SJCRH30 (cell line): ENCODE measurements around the gene CCM2L. TPM values are rescaled to one million over a fixed set of nuclear protein-coding genes. Genes with fewer than 3 reads are reported as not detected.
"Not testable (repeated sequence)": the region's sequence is repeated elsewhere in the genome, so short reads cannot be mapped to it uniquely, and the experiment has no call there.

ENCODE experiments used
- DNase-seq, 2 experiments: peaks; one replicate each; pipeline ENCODE4 v3.0.0-alpha.2; 2015 to 2020
- H3K27ac ChIP-seq: fragments of 250-450 bp; sonication (Bioruptor Pico); 2 replicates; pipeline ENCODE4 v1.5.1; 2020; ENCODE audit warnings: mild to moderate bottlenecking, moderate library complexity
- H3K27me3 ChIP-seq: fragments of 250-450 bp; sonication (Bioruptor Pico); 2 replicates; pipeline ENCODE4 v1.5.1; 2020; ENCODE audit warnings: mild to moderate bottlenecking, moderate library complexity
- H3K36me3 ChIP-seq: fragments of 250-450 bp; sonication (Bioruptor Pico); 2 replicates; pipeline ENCODE4 v1.5.1; 2020; ENCODE audit warnings: mild to moderate bottlenecking, moderate library complexity
- H3K4me1 ChIP-seq: fragments of 250-450 bp; sonication (Bioruptor Pico); 2 replicates; pipeline ENCODE4 v1.5.1; 2020; ENCODE audit warnings: mild to moderate bottlenecking, moderate library complexity
- H3K4me3 ChIP-seq: fragments of 250-450 bp; sonication (Bioruptor Pico); 2 replicates; pipeline ENCODE4 v1.5.1; 2020; ENCODE audit warnings: mild to moderate bottlenecking, moderate library complexity
- H3K9me3 ChIP-seq: fragments of 250-450 bp; sonication (Bioruptor Pico); replicated peaks from 2 replicates; pipeline ENCODE4 v1.5.1; 2020; ENCODE audit warnings: mild to moderate bottlenecking, moderate library complexity
- total RNA-seq: library from RNA; depleted of rRNA; stranded (reverse); fragments of >200 nt; shearing (Covaris generic); gene quantifications from 2 replicates; pipeline ENCODE4 v1.2.3, GENCODE V29; 2014

CCM2L gene
- total RNA-seq, 1 experiment from 2014 or later = 1.2 TPM

DNA sequence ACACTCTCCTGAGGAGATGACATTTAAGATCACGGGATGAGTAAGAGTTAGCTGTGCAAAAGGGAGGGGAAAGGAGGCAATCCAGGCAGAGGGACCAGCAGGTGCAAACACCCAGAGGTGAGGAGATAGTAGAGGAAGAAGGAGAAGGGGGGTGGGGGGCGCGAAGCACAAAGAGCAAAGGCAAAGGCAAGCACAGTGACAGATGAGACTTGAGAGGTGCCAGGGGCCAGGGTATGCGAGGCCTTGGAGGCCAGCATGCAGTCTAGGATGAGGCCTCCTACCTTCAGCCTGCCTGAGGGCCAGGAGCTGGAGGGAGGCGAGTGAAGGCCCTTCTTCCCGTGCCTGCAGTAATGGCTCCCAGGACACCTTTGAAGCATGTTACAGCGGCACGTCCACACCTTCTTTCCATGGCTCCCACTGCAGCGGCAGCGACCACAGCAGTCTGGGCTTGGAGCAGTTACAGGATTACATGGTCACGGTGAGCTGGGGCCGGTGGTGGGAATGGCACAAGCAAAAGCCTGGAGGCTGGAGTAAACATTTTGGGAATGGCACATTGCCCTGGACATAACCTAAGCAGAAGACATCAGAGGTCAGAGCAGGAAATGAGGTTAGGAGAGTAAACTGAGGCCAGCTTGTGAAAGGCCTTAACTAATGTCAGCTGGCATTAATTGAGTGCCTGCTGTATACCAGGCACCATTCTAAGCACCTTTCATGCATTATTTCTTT, 18.6 kb downstream of the CCM2L start:
- Histone ChIP-seq H3K36me3 (no peaks in the 10 kb centered on the region), H3K27me3 (no peaks in the 10 kb centered on the region; the same call in 1 of the 2 replicates), H3K4me3 (peak overlapping the region; percentile 32), H3K4me1 (peaks cover 10% of the 10 kb centered on the region; the same call in 1 of the 2 replicates), H3K27ac (no peak overlapping the region), H3K9me3 (no peaks in the 10 kb centered on the region)
- DNase-seq = peak; percentile 72 to 84

DNA sequence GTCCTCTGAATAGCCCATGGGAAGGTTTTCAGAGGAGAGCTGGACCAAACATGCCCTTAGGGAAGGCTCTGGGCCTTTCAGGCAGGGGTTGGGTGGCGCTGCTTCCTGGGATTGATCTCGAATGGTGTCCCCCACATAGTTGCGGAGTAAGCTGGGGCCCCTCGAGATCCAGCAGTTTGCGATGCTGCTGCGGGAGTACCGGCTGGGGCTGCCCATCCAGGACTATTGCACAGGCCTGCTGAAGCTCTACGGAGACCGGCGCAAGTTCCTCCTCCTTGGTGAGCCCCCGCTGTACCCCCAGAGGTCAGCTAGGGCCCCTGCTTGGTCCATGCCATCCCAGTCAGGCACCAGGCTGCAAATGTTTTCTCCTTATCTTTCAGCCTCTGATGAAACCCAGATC, 19.3 kb downstream of the CCM2L start:
- DNase-seq = peak in 1 of 2 experiments; percentile 36
- Histone ChIP-seq H3K4me1 (peaks cover 10% of the 10 kb centered on the region; the same call in 1 of the 2 replicates), H3K36me3 (no peaks in the 10 kb centered on the region), H3K4me3 (no peak overlapping the region), H3K27ac (no peak overlapping the region), H3K9me3 (no peaks in the 10 kb centered on the region), H3K27me3 (no peaks in the 10 kb centered on the region; the same call in 1 of the 2 replicates)

- no peaks in the 10 kb centered on the region for H3K36me3 ChIP-seq
- H3K27me3 ChIP-seq = no peaks in the 10 kb centered on the region; the same call in 1 of the 2 replicates
- H3K4me3 ChIP-seq = no peak overlapping the region
- no peaks in the 10 kb centered on the region for H3K9me3 ChIP-seq
- H3K27ac ChIP-seq = no peak overlapping the region
- DNase-seq = peak; percentile 94
- peaks cover 10% of the 10 kb centered on the region; the same call in 1 of the 2 replicates for H3K4me1 ChIP-seq
These were observed 21.0 kb downstream of the CCM2L start for GRCh38 chr20:32031007-32031958.

DNA sequence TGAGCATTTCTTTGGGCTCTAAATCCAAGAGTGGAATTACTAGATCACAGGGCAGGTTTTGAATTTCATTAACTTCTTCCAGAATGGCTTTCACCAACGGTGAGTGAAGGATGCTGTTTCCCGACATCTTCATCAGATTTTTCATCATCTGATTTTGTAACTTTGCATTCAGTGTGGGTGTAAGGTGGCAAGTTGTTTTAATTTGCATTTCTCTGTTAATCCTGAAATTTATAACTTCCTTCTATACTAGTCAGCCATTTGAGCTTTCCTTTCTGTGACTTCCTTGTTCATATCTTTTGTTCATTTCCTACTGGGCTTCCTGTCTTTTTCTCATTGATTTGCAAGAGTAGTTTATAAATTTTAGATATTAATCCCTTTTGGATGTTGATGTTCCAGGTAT, 23.1 kb downstream of the CCM2L start:
- no peak overlapping the region for H3K27ac ChIP-seq
- no peak for DNase-seq
- H3K36me3 ChIP-seq = no peaks in the 10 kb centered on the region
- H3K4me3 ChIP-seq = no peak overlapping the region
- H3K4me1 ChIP-seq = peaks cover 10% of the 10 kb centered on the region; the same call in 1 of the 2 replicates
- H3K27me3 ChIP-seq = no peaks in the 10 kb centered on the region; the same call in 1 of the 2 replicates
- H3K9me3 ChIP-seq = no peaks in the 10 kb centered on the region

DNA sequence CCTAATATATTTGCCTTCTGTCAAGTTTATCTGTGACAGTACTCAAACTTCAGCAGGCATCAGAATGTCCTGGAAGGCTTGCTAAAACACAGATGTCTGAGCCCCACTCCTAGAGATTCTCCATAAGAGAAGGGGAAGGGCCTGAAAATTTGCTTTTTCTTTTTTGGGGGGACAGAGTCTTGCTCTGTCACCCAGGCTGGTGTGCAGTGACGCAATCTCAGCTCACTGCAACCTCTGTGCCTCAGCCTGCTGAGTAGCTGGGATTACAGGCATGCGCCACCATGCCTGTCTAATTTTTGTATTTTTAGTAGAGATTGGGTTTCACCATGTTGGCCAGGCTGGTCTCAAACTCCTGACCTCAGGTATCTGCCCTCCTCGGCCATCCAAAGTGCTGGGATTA, 23.5 kb downstream of the CCM2L start:
- not testable (repeated sequence) for H3K4me1 ChIP-seq, DNase-seq, H3K9me3 ChIP-seq, H3K27me3 ChIP-seq, H3K36me3 ChIP-seq, H3K27ac ChIP-seq, H3K4me3 ChIP-seq

- no peak for DNase-seq
- H3K36me3 ChIP-seq = no peaks in the 10 kb centered on the region
- no peaks in the 10 kb centered on the region for H3K4me1 ChIP-seq
- H3K27me3 ChIP-seq = no peaks in the 10 kb centered on the region; the same call in 1 of the 2 replicates
- no peaks in the 10 kb centered on the region for H3K9me3 ChIP-seq
- no peak overlapping the region for H3K27ac ChIP-seq
- H3K4me3 ChIP-seq = no peak overlapping the region
These were observed 24.6 kb downstream of the CCM2L start for GRCh38 chr20:32034581-32035425.

- H3K4me1 ChIP-seq = no peaks in the 10 kb centered on the region
- H3K36me3 ChIP-seq = no peaks in the 10 kb centered on the region
- H3K27me3 ChIP-seq = no peaks in the 10 kb centered on the region; the same call in 1 of the 2 replicates
- no peak overlapping the region for H3K4me3 ChIP-seq
- no peak overlapping the region for H3K27ac ChIP-seq
- DNase-seq = no peak
- no peaks in the 10 kb centered on the region for H3K9me3 ChIP-seq
These were observed 25.2 kb downstream of the CCM2L start for GRCh38 chr20:32035426-32035779.

- DNase-seq = no peak
- H3K27ac ChIP-seq = no peak overlapping the region
- no peaks in the 10 kb centered on the region for H3K36me3 ChIP-seq
- no peak overlapping the region for H3K4me3 ChIP-seq
- no peaks in the 10 kb centered on the region for H3K9me3 ChIP-seq
- H3K27me3 ChIP-seq = no peaks in the 10 kb centered on the region; the same call in 1 of the 2 replicates
- no peaks in the 10 kb centered on the region for H3K4me1 ChIP-seq
These were observed 26.0 kb downstream of the CCM2L start for GRCh38 chr20:32036252-32036651.

- Histone ChIP-seq H3K36me3 (no peaks in the 10 kb centered on the region), H3K9me3 (no peaks in the 10 kb centered on the region), H3K4me3 (no peak overlapping the region), H3K27ac (no peak overlapping the region), H3K27me3 (no peaks in the 10 kb centered on the region; the same call in 1 of the 2 replicates), H3K4me1 (no peaks in the 10 kb centered on the region)
- DNase-seq = no peak
These were observed 26.7 kb downstream of the CCM2L start for GRCh38 chr20:32036716-32037485.

DNA sequence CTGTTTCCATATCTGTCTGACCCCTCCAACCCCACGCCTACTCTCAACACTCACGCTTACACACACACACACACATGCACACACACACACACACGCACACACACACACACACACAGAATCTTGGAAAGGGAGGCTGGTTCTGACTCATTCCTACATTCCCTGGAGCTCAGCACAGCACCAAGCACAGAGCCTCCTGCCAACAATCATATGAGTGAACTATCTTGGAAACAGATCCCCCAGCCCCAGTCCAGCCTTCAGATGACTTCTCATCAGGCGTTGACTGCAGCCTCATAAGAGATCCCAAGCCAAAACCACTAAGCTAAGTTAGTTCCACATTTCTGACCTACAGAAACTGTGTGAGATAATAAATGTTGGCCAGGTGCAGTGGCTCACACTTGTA, 27.7 kb downstream of the CCM2L start:
- no peaks in the 10 kb centered on the region for H3K27me3 ChIP-seq
- no peaks in the 10 kb centered on the region for H3K4me1 ChIP-seq
- no peaks in the 10 kb centered on the region for H3K9me3 ChIP-seq
- no peaks in the 10 kb centered on the region for H3K36me3 ChIP-seq
- H3K4me3 ChIP-seq = no peak overlapping the region
- H3K27ac ChIP-seq = no peak overlapping the region
- no peak for DNase-seq

DNA sequence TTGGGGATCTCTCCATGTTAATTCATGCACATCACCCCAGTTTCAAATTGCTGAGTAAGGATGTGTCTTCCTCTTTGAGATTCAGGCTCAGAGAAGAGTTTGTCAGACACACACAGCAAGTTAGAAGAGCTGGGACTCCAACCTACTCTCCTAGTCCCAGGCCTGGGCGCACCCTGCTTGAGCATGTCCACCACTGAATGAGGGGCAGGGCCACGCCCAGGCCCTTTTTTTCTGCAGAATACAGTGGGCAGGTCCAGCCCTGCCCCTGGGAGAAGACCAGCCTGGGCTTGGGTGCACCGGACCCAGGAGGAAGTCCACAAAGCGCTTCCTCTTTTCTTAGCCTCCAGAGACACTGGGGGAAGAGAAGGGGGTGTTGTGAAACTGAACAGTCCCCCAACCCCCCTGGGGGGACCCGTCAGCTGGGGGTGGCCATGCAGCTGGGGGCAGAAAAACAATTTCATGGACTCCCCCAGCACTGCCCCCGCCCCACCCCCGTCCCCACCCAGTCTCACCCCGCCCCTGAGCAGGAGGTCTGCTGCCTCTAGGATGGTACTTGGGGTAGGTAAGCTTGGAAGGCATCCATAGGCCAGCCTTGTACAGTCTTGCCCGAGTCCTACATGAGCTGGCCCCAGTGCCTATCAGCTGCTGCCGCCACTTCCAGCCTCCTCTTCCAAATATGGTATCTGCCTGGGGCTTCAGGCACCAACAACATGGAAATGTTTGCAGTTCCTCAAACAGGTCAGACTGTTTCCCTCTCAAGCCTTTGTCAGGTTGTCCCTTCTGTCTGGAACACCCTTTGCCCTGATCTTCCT, 30.1 kb downstream of the CCM2L start:
- Histone ChIP-seq H3K27ac (no peak overlapping the region), H3K4me3 (no peak overlapping the region), H3K4me1 (no peaks in the 10 kb centered on the region), H3K27me3 (no peaks in the 10 kb centered on the region), H3K9me3 (no peaks in the 10 kb centered on the region), H3K36me3 (no peaks in the 10 kb centered on the region)
- DNase-seq = peak; percentile 82 to 87

GRCh38 chr20:32045999-32046398, 35.8 kb downstream of the CCM2L start:
- H3K27ac ChIP-seq = no peak overlapping the region
- no peak overlapping the region for H3K4me3 ChIP-seq
- H3K9me3 ChIP-seq = peaks cover 9% of the 10 kb centered on the region; the same call in 1 of the 2 replicates
- no peaks in the 10 kb centered on the region for H3K4me1 ChIP-seq
- peaks cover 6% of the 10 kb centered on the region; the same call in 1 of the 2 replicates for H3K27me3 ChIP-seq
- peak in 1 of 2 experiments; percentile 62 for DNase-seq
- H3K36me3 ChIP-seq = no peaks in the 10 kb centered on the region

DNA sequence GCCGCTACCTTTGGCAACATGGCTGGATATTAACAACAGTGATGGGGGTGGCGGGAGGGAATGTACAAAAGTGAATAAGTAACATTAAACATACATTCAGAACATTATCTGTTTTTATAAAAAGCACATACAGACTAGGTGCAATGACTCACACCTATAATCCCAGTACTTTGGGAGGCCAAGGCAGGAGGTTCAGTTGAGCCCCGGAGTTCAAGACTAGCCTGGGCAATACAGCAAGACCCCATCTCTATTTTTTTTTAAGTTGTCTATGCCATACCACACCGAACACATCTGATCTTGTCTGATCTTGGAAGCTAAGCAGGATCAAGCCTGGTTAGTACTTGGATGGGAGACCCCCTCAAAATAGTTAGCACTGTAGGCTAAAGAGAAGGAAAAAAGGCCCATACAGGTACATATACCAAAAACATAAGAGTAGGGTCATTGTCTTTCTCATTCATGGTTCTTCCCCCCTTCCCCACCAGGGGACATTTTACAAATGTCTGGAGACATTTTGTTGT, 40.1 kb downstream of the CCM2L start:
- H3K4me3 ChIP-seq = no peak overlapping the region
- H3K4me1 ChIP-seq = no peaks in the 10 kb centered on the region
- peaks cover 9% of the 10 kb centered on the region; the same call in 1 of the 2 replicates for H3K9me3 ChIP-seq
- peaks cover 6% of the 10 kb centered on the region; the same call in 1 of the 2 replicates for H3K27me3 ChIP-seq
- no peaks in the 10 kb centered on the region for H3K36me3 ChIP-seq
- no peak for DNase-seq
- no peak overlapping the region for H3K27ac ChIP-seq
